OCI-LY3 (cell line): ENCODE measurements around the gene UBA52.

ENCODE experiments used
- H2AFZ ChIP-seq: fragments of 200-600, 300-600 bp; shearing (Covaris generic); 2 replicates; pipeline ENCODE4 v1.6.0; 2014; ENCODE audit warnings: antibody characterized with exemption, low read depth, low read length
- H3K27ac ChIP-seq: fragments of 200-600, 300-600 bp; sonication (generic); 2 replicates; pipeline ENCODE4 v1.5.1; 2014; ENCODE audit warnings: mild to moderate bottlenecking, low read length, moderate library complexity, mixed read lengths
- H3K27me3 ChIP-seq: fragments of 200-600, 300-600 bp; sonication (generic); 2 replicates; pipeline ENCODE4 v1.6.1; 2014; ENCODE audit warnings: low read depth, low read length, mixed read lengths
- H3K36me3 ChIP-seq: fragments of 200-600, 300-600 bp; sonication (generic); replicated peaks from 2 replicates; pipeline ENCODE3; 2014; ENCODE audit warnings: low read depth, low read length, mixed read lengths
- H3K4me1 ChIP-seq: fragments of 300-600, 200-600 bp; sonication (generic); 2 replicates; pipeline ENCODE4 v1.6.1; 2014; ENCODE audit warnings: low read length, mixed read lengths
- H3K4me2 ChIP-seq: fragments of 200-600, 300-600 bp; sonication (generic); 2 replicates; pipeline ENCODE4 v1.6.1; 2014; ENCODE audit warnings: low read length, mixed read lengths
- H3K4me3 ChIP-seq: fragments of 300-600, 200-600 bp; sonication (generic); 2 replicates; pipeline ENCODE4 v1.5.1; 2014; ENCODE audit warnings: antibody characterized with exemption, mild to moderate bottlenecking, low read length, moderate library complexity
- H3K79me2 ChIP-seq: fragments of 300-600, 200-600 bp; shearing (Covaris generic); 2 replicates; pipeline ENCODE4 v1.6.1; 2014; ENCODE audit warnings: mild to moderate bottlenecking, low read length, mixed read lengths
- H3K9ac ChIP-seq: fragments of 300-600, 200-600 bp; shearing (Covaris generic); 2 replicates; pipeline ENCODE4 v1.6.0; 2014; ENCODE audit warnings: mild to moderate bottlenecking, low read length, moderate library complexity
- H3K9me3 ChIP-seq: fragments of 200-600, 300-600 bp; shearing (Covaris generic); 2 replicates; pipeline ENCODE4 v1.6.1; 2014; ENCODE audit warnings: low read length, mixed read lengths; ENCODE audit not compliant: insufficient read depth
- H4K20me1 ChIP-seq: fragments of 200-600, 300-600 bp; sonication (generic); 2 replicates; pipeline ENCODE4 v1.6.1; 2016; ENCODE audit warnings: low read length, mixed read lengths; ENCODE audit not compliant: insufficient read depth
- CTCF ChIP-seq: fragments of 200-600, 300-600 bp; sonication (generic); IDR thresholded peaks from 2 replicates; pipeline ENCODE4 v1.5.1; 2014; ENCODE audit warnings: antibody characterized with exemption, low read length, low read depth
- EZH2phosphoT487 ChIP-seq: fragments of 200-600 bp; shearing (Covaris generic); IDR thresholded peaks from 2 replicates; pipeline ENCODE4 v1.6.1; 2018; ENCODE audit warnings: antibody characterized with exemption, mixed run types, low read depth

UBA52 gene

GRCh38 chr19:18612772-18613588 is 41.3 kb downstream of the UBA52 start, which contains the start of gene TMEM59L:
Gene TMEM59L (plus strand): TSS chr19:18612870. CDS start chr19:18612959, 89 bp downstream.
- peak within 1 kb of the TSS; percentile 47 for H3K4me2 ChIP-seq
- peak within 1 kb of the TSS; percentile 73 for H3K4me3 ChIP-seq

GRCh38 chr19:18613589-18614234 is 42.1 kb downstream of the UBA52 start:
- Histone ChIP-seq H3K27ac (no peak overlapping the region), H3K27me3 (peaks cover 36% of the 10 kb centered on the region), H2AFZ (no peak overlapping the region), H3K4me2 (no peak overlapping the region), H3K9ac (no peak overlapping the region), H3K36me3 (no peaks in the 10 kb centered on the region), H3K4me1 (no peaks in the 10 kb centered on the region), H4K20me1 (no peaks in the 10 kb centered on the region), H3K9me3 (no peaks in the 10 kb centered on the region), H3K79me2 (no peaks in the 10 kb centered on the region), H3K4me3 (no peak overlapping the region)
- no peak for TF ChIP-seq CTCF
- TF ChIP-seq EZH2phosphoT487: no peak

More at GRCh38 chr19:18612772-18613588, 41.3 kb downstream of the UBA52 start, which contains the start of gene TMEM59L:
- Histone ChIP-seq H3K4me1 (no peaks in the 10 kb centered on the region), H3K9me3 (no peaks in the 10 kb centered on the region), H2AFZ (no peak within 1 kb of the TSS; the same call in 1 of the 2 replicates), H4K20me1 (no peaks in the 10 kb centered on the region), H3K79me2 (no peaks in the 10 kb centered on the region), H3K27me3 (peaks cover 42% of the 10 kb centered on the region), H3K9ac (no peak within 1 kb of the TSS), H3K36me3 (no peaks in the 10 kb centered on the region), H3K27ac (no peak within 1 kb of the TSS)
- TF ChIP-seq EZH2phosphoT487 (no peak), CTCF (no peak)

GRCh38 chr19:18616023-18616422 is 44.4 kb downstream of the UBA52 start:
- no peak overlapping the region for H3K4me3 ChIP-seq
- no peak overlapping the region for H3K9ac ChIP-seq
- no peak overlapping the region for H3K4me2 ChIP-seq
- peaks cover 18% of the 10 kb centered on the region; the same call in 1 of the 2 replicates for H3K27me3 ChIP-seq
- no peaks in the 10 kb centered on the region for H3K4me1 ChIP-seq
- no peaks in the 10 kb centered on the region for H3K79me2 ChIP-seq
- no peak overlapping the region for H2AFZ ChIP-seq
- TF ChIP-seq EZH2phosphoT487 (no peak), CTCF (no peak)
- H4K20me1 ChIP-seq: no peaks in the 10 kb centered on the region
- no peaks in the 10 kb centered on the region for H3K36me3 ChIP-seq
- H3K9me3 ChIP-seq: no peaks in the 10 kb centered on the region
- H3K27ac ChIP-seq: no peak overlapping the region

- Histone ChIP-seq H3K9ac (no peak overlapping the region), H3K27ac (no peak overlapping the region), H2AFZ (no peak overlapping the region), H3K4me1 (no peaks in the 10 kb centered on the region), H3K36me3 (no peaks in the 10 kb centered on the region), H3K9me3 (no peaks in the 10 kb centered on the region), H4K20me1 (no peaks in the 10 kb centered on the region), H3K79me2 (no peaks in the 10 kb centered on the region), H3K4me2 (no peak overlapping the region), H3K27me3 (peaks cover 21% of the 10 kb centered on the region), H3K4me3 (no peak overlapping the region)
- TF ChIP-seq CTCF: no peak
These were observed 45.9 kb downstream of the UBA52 start for GRCh38 chr19:18617562-18617961.
